Renal cortex interstitium (tissue), 11 donors: ENCODE measurements around the gene TGIF1. TPM values are rescaled to one million over a fixed set of nuclear protein-coding genes. Genes with fewer than 3 reads are reported as not detected.
"Not testable (repeated sequence)": the region's sequence is repeated elsewhere in the genome, so short reads cannot be mapped to it uniquely, and the experiment has no call there.

Experiments used
- DNase-seq, 11 donors: peaks; one replicate each; pipeline ENCODE4 v3.0.0-alpha.2; 2013; ENCODE audit warnings: low read depth in 9 of 11, low spot score in 4 of 11; ENCODE audit errors: extremely low read depth in 1 of 11
- polyA plus RNA-seq, 3 donors: library from polyadenylated mRNA; unstranded; fragments of 120-200 nt; gene quantifications; one replicate each; pipeline ENCODE4 v1.2.1, GENCODE V29; 2013; ENCODE audit not compliant: insufficient read length in 3 of 3

TGIF1 gene
- polyA plus RNA-seq, 3 donors = 82.1 to 107 (median 87.5) TPM

GRCh38 chr18:3468066-3468705 lies 18.2 kb downstream of the TGIF1 start:
- no peak for DNase-seq

GRCh38 chr18:3468833-3469232 lies 18.9 kb downstream of the TGIF1 start:
- DNase-seq = no peak

GRCh38 chr18:3471141-3471648 lies 21.2 kb downstream of the TGIF1 start:
- no peak for DNase-seq

GRCh38 chr18:3472121-3472520 lies 22.1 kb downstream of the TGIF1 start:
- DNase-seq = not testable (repeated sequence)

GRCh38 chr18:3472681-3473544 lies 22.9 kb downstream of the TGIF1 start:
- DNase-seq = no peak

- DNase-seq = no peak
These were observed 28.4 kb downstream of the TGIF1 start for GRCh38 chr18:3478262-3478978.

- DNase-seq = no peak
These were observed 30.1 kb downstream of the TGIF1 start for GRCh38 chr18:3479978-3480509.

GRCh38 chr18:3480827-3481573 lies 31.0 kb downstream of the TGIF1 start:
- DNase-seq = no peak

GRCh38 chr18:3481696-3482210 lies 31.8 kb downstream of the TGIF1 start:
- DNase-seq = peak in 5 of 11 donors; percentile 33 to 55 (median 35)

GRCh38 chr18:3482258-3482657 lies 32.3 kb downstream of the TGIF1 start:
- no peak for DNase-seq

GRCh38 chr18:3485153-3486149 lies 35.5 kb downstream of the TGIF1 start:
- DNase-seq = no peak

- DNase-seq = no peak
These were observed 36.5 kb downstream of the TGIF1 start for GRCh38 chr18:3486512-3486911.

- no peak for DNase-seq
These were observed 39.5 kb downstream of the TGIF1 start for GRCh38 chr18:3489462-3489861.

GRCh38 chr18:3491981-3492555 lies 42.1 kb downstream of the TGIF1 start:
- DNase-seq = peak in 1 of 11 donors; percentile 57

GRCh38 chr18:3492721-3493120 lies 42.7 kb downstream of the TGIF1 start:
- no peak for DNase-seq

- DNase-seq = no peak
These were observed 43.7 kb downstream of the TGIF1 start for GRCh38 chr18:3493501-3494244.

- no peak for DNase-seq
These were observed 44.2 kb downstream of the TGIF1 start for GRCh38 chr18:3494245-3494526.
